GM23338 (cell line): Measurements from ENCODE around the gene SLC17A1. TPM values are rescaled to one million over a fixed set of nuclear protein-coding genes. Genes with fewer than 3 reads are reported as not detected.

Experiments
- ATAC-seq: fragments of 200-7000 bp; cut with Tn5 transposase; 3 replicates; pipeline ENCODE4 v1.9.1; 2020
- DNase-seq: peaks from one replicate; pipeline ENCODE4 v3.0.0-alpha.2; 2015; ENCODE audit warnings: low spot score
- H2AFZ ChIP-seq: fragments of 200-600 bp; sonication (generic); 2 replicates; pipeline ENCODE4 v1.8.0; 2016; ENCODE audit warnings: antibody characterized with exemption, mild to moderate bottlenecking, moderate library complexity
- H3F3A ChIP-seq: fragments of 200-600 bp; sonication (generic); replicated peaks from 2 replicates; pipeline ENCODE4 v1.8.0; 2017; ENCODE audit warnings: antibody characterized with exemption, mixed run types, low read depth
- H3K27ac ChIP-seq: fragments of 200-600 bp; sonication (generic); 2 replicates; pipeline ENCODE4 v1.6.1; 2016; ENCODE audit warnings: low read depth
- H3K27me3 ChIP-seq: fragments of 200-600 bp; sonication (generic); 2 replicates; pipeline ENCODE4 v1.8.0; 2016; ENCODE audit warnings: mild to moderate bottlenecking, mixed run types, moderate library complexity; ENCODE audit not compliant: insufficient read depth
- H3K36me3 ChIP-seq: fragments of 200-600 bp; sonication (generic); 2 replicates; pipeline ENCODE4 v1.8.0; 2016; ENCODE audit warnings: mild to moderate bottlenecking; ENCODE audit not compliant: insufficient read depth
- H3K4me1 ChIP-seq: fragments of 200-600 bp; sonication (generic); 2 replicates; pipeline ENCODE4 v1.8.0; 2016; ENCODE audit warnings: mild to moderate bottlenecking, moderate library complexity; ENCODE audit not compliant: insufficient read depth
- H3K4me2 ChIP-seq: fragments of 200-600 bp; sonication (generic); 2 replicates; pipeline ENCODE4 v1.7.1; 2017; ENCODE audit warnings: mixed run types
- H3K4me3 ChIP-seq: fragments of 200-600 bp; sonication (generic); 2 replicates; pipeline ENCODE4 v1.6.1; 2016; ENCODE audit warnings: mixed run types
- H3K79me2 ChIP-seq: fragments of 200-600 bp; sonication (generic); replicated peaks from 2 replicates; pipeline ENCODE4 v1.8.0; 2017; ENCODE audit warnings: mild to moderate bottlenecking; ENCODE audit not compliant: insufficient read depth
- H3K9me2 ChIP-seq: fragments of 200-600 bp; sonication (generic); 2 replicates; pipeline ENCODE4 v1.8.0; 2017; ENCODE audit not compliant: insufficient read depth
- H4K20me1 ChIP-seq: fragments of 200-600 bp; sonication (generic); replicated peaks from 2 replicates; pipeline ENCODE4 v1.8.0; 2017; ENCODE audit warnings: mild to moderate bottlenecking; ENCODE audit not compliant: insufficient read depth
- H3K27ac Mint-ChIP-seq: 2 replicates; pipeline ENCODE4 v1.8.0; 2020; ENCODE audit warnings: inconsistent platforms, mild to moderate bottlenecking, moderate library complexity, mixed read lengths
- H3K27me3 Mint-ChIP-seq: 3 replicates; pipeline ENCODE4 v1.8.0; 2022; ENCODE audit warnings: low read depth, mild to moderate bottlenecking, moderate library complexity, mixed read lengths, inconsistent platforms; ENCODE audit not compliant: insufficient read depth, poor library complexity
- H3K36me3 Mint-ChIP-seq: 3 replicates; pipeline ENCODE4 v1.8.0; 2021; ENCODE audit warnings: low read depth, mild to moderate bottlenecking, inconsistent platforms, moderate library complexity, mixed read lengths
- H3K4me1 Mint-ChIP-seq: 3 replicates; pipeline ENCODE4 v1.8.0; 2020; ENCODE audit warnings: mild to moderate bottlenecking, inconsistent platforms, mixed read lengths
- H3K4me3 Mint-ChIP-seq: 3 replicates; pipeline ENCODE4 v1.8.0; 2021; ENCODE audit warnings: moderate library complexity, mild to moderate bottlenecking, inconsistent platforms, mixed read lengths
- H3K9me3 Mint-ChIP-seq: 3 replicates; pipeline ENCODE4 v1.8.0; 2020; ENCODE audit warnings: moderate library complexity, mild to moderate bottlenecking, inconsistent platforms, mixed read lengths
- CREB1 ChIP-seq: fragments of 250-450 bp; sonication (Bioruptor Pico); IDR thresholded peaks from 2 replicates; pipeline ENCODE4 v1.5.0; 2020; ENCODE audit warnings: low read depth, mild to moderate bottlenecking, moderate library complexity
- EZH2 ChIP-seq: fragments of 200-600 bp; sonication (generic); IDR thresholded peaks from one replicate; pipeline ENCODE4 v1.8.0; 2017; ENCODE audit warnings: antibody characterized with exemption, mild to moderate bottlenecking, low read depth; ENCODE audit not compliant: unreplicated experiment
- EZH2phosphoT487 ChIP-seq: fragments of 200-600 bp; sonication (generic); IDR thresholded peaks from one replicate; pipeline ENCODE4 v1.8.1; 2018; ENCODE audit warnings: antibody characterized with exemption; ENCODE audit not compliant: unreplicated experiment
- JUNB ChIP-seq: IDR thresholded peaks from one replicate; pipeline ENCODE4 v1.6.1; 2016; ENCODE audit warnings: antibody characterized with exemption; ENCODE audit not compliant: unreplicated experiment
- NANOG ChIP-seq: IDR thresholded peaks from 2 replicates; pipeline ENCODE4 v1.6.1; 2016; ENCODE audit warnings: antibody characterized with exemption, borderline replicate concordance
- POLR2AphosphoS5 ChIP-seq: IDR thresholded peaks from 2 replicates; pipeline ENCODE4 v1.6.1; 2016; ENCODE audit warnings: antibody characterized with exemption, low read depth
- REST ChIP-seq: IDR thresholded peaks from one replicate; pipeline ENCODE4 v1.6.1; 2018; ENCODE audit warnings: antibody characterized with exemption; ENCODE audit not compliant: unreplicated experiment
- STAT1 ChIP-seq: IDR thresholded peaks from one replicate; pipeline ENCODE4 v1.6.1; 2016; ENCODE audit warnings: antibody characterized with exemption; ENCODE audit not compliant: unreplicated experiment
- ZNF114 ChIP-seq: fragments of 250-450 bp; sonication (Bioruptor Pico); IDR thresholded peaks from 2 replicates; pipeline ENCODE4 v1.5.0; 2020; ENCODE audit warnings: mild to moderate bottlenecking, moderate library complexity
- ZNF331 ChIP-seq: fragments of 250-450 bp; sonication (Bioruptor Pico); IDR thresholded peaks from 2 replicates; pipeline ENCODE4 v1.5.0; 2020; ENCODE audit warnings: low read depth, mild to moderate bottlenecking, moderate library complexity
- polyA plus RNA-seq: library from polyadenylated mRNA; unstranded; fragments of >200 nt; fragmentation: Nextera tagmentation; extraction: Ambion mirVana; gene quantifications from 2 replicates; pipeline ENCODE4 v1.2.1, GENCODE V29; 2016
- total RNA-seq: library from RNA; depleted of rRNA; stranded (reverse); fragments of >200 nt; shearing (Covaris generic); gene quantifications from 2 replicates; pipeline ENCODE4 v1.2.3, GENCODE V29; 2014
- TF ChIP-seq, protein P1 (sequence below), 2 experiments: fragments of 200-600 bp in 1 of 2; sonication (generic) in 1 of 2; conservative IDR thresholded peaks; 2 replicates each; pipeline versions ENCODE4 v1.5.1 to v1.6.1; 2016 to 2017; ENCODE audit warnings: antibody characterized with exemption in 2 of 2, low read depth in 2 of 2, mild to moderate bottlenecking in 2 of 2, moderate library complexity in 1 of 2
- TF ChIP-seq, protein P2 (sequence below): IDR thresholded peaks from 2 replicates; pipeline ENCODE4 v1.6.1; 2016; ENCODE audit warnings: antibody characterized with exemption
- TF ChIP-seq, protein P3 (sequence below): fragments of 250-450 bp; sonication (Bioruptor Pico); IDR thresholded peaks from 2 replicates; pipeline ENCODE4 v1.5.0; 2020; ENCODE audit warnings: mild to moderate bottlenecking, moderate library complexity

SLC17A1 gene
- total and polyA plus RNA-seq, 2 experiments from 2014 or later, result not detected

- DNase-seq, result no peak
- H3F3A ChIP-seq, result no peaks in the 10 kb centered on the region
- no peak overlapping the region for H3K4me3 ChIP-seq
- no peak overlapping the region for H3K27ac ChIP-seq
- H3K4me2 ChIP-seq, result no peak overlapping the region
- Mint-ChIP-seq H3K27me3 (peaks cover 3% of the 10 kb centered on the region), H3K4me1 (no peaks in the 10 kb centered on the region), H3K27ac (no peak overlapping the region), H3K9me3 (no peaks in the 10 kb centered on the region), H3K4me3 (no peak overlapping the region), H3K36me3 (no peaks in the 10 kb centered on the region)
- no peaks in the 10 kb centered on the region for H3K36me3 ChIP-seq
- H4K20me1 ChIP-seq, result no peaks in the 10 kb centered on the region
- TF ChIP-seq, protein P1, sequence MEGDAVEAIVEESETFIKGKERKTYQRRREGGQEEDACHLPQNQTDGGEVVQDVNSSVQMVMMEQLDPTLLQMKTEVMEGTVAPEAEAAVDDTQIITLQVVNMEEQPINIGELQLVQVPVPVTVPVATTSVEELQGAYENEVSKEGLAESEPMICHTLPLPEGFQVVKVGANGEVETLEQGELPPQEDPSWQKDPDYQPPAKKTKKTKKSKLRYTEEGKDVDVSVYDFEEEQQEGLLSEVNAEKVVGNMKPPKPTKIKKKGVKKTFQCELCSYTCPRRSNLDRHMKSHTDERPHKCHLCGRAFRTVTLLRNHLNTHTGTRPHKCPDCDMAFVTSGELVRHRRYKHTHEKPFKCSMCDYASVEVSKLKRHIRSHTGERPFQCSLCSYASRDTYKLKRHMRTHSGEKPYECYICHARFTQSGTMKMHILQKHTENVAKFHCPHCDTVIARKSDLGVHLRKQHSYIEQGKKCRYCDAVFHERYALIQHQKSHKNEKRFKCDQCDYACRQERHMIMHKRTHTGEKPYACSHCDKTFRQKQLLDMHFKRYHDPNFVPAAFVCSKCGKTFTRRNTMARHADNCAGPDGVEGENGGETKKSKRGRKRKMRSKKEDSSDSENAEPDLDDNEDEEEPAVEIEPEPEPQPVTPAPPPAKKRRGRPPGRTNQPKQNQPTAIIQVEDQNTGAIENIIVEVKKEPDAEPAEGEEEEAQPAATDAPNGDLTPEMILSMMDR (conservative IDR thresholded peaks at IDR 0.05; ENCODE audit: low read depth in 2 of 2), result no peak
- TF ChIP-seq, protein P2, sequence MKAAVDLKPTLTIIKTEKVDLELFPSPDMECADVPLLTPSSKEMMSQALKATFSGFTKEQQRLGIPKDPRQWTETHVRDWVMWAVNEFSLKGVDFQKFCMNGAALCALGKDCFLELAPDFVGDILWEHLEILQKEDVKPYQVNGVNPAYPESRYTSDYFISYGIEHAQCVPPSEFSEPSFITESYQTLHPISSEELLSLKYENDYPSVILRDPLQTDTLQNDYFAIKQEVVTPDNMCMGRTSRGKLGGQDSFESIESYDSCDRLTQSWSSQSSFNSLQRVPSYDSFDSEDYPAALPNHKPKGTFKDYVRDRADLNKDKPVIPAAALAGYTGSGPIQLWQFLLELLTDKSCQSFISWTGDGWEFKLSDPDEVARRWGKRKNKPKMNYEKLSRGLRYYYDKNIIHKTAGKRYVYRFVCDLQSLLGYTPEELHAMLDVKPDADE, result no peak
- TF ChIP-seq NANOG (no peak), CREB1 (CRISPR knock-in tag) (no peak), ZNF114 (CRISPR knock-in tag) (no peak), ZNF331 (no peak), EZH2phosphoT487 (no peak), JUNB (no peak), EZH2 (no peak), REST (no peak), POLR2AphosphoS5 (no peak), STAT1 (no peak)
- TF ChIP-seq, protein P3, sequence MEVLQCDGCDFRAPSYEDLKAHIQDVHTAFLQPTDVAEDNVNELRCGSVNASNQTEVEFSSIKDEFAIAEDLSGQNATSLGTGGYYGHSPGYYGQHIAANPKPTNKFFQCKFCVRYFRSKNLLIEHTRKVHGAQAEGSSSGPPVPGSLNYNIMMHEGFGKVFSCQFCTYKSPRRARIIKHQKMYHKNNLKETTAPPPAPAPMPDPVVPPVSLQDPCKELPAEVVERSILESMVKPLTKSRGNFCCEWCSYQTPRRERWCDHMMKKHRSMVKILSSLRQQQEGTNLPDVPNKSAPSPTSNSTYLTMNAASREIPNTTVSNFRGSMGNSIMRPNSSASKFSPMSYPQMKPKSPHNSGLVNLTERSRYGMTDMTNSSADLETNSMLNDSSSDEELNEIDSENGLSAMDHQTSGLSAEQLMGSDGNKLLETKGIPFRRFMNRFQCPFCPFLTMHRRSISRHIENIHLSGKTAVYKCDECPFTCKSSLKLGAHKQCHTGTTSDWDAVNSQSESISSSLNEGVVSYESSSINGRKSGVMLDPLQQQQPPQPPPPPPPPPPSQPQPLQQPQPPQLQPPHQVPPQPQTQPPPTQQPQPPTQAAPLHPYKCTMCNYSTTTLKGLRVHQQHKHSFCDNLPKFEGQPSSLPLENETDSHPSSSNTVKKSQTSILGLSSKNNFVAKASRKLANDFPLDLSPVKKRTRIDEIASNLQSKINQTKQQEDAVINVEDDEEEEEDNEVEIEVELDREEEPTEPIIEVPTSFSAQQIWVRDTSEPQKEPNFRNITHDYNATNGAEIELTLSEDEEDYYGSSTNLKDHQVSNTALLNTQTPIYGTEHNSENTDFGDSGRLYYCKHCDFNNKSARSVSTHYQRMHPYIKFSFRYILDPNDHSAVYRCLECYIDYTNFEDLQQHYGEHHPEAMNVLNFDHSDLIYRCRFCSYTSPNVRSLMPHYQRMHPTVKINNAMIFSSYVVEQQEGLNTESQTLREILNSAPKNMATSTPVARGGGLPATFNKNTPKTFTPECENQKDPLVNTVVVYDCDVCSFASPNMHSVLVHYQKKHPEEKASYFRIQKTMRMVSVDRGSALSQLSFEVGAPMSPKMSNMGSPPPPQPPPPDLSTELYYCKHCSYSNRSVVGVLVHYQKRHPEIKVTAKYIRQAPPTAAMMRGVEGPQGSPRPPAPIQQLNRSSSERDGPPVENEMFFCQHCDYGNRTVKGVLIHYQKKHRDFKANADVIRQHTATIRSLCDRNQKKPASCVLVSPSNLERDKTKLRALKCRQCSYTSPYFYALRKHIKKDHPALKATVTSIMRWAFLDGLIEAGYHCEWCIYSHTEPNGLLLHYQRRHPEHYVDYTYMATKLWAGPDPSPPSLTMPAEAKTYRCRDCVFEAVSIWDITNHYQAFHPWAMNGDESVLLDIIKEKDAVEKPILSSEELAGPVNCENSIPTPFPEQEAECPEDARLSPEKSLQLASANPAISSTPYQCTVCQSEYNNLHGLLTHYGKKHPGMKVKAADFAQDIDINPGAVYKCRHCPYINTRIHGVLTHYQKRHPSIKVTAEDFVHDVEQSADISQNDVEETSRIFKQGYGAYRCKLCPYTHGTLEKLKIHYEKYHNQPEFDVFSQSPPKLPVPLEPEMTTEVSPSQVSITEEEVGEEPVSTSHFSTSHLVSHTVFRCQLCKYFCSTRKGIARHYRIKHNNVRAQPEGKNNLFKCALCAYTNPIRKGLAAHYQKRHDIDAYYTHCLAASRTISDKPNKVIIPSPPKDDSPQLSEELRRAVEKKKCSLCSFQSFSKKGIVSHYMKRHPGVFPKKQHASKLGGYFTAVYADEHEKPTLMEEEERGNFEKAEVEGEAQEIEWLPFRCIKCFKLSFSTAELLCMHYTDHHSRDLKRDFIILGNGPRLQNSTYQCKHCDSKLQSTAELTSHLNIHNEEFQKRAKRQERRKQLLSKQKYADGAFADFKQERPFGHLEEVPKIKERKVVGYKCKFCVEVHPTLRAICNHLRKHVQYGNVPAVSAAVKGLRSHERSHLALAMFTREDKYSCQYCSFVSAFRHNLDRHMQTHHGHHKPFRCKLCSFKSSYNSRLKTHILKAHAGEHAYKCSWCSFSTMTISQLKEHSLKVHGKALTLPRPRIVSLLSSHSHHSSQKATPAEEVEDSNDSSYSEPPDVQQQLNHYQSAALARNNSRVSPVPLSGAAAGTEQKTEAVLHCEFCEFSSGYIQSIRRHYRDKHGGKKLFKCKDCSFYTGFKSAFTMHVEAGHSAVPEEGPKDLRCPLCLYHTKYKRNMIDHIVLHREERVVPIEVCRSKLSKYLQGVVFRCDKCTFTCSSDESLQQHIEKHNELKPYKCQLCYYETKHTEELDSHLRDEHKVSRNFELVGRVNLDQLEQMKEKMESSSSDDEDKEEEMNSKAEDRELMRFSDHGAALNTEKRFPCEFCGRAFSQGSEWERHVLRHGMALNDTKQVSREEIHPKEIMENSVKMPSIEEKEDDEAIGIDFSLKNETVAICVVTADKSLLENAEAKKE, result no peak
- H2AFZ ChIP-seq, result peak overlapping the region; percentile 52; the same call in 1 of the 2 replicates
- peaks cover 7% of the 10 kb centered on the region; the same call in 1 of the 2 replicates for H3K9me2 ChIP-seq
- H3K4me1 ChIP-seq, result no peaks in the 10 kb centered on the region
- no peaks in the 10 kb centered on the region for H3K79me2 ChIP-seq
- H3K27me3 ChIP-seq, result no peaks in the 10 kb centered on the region
- no peak for ATAC-seq
These were observed 76.4 kb downstream of the SLC17A1 start for GRCh38 chr6:25755483-25755882.
